ENCODE results near the gene SKAP1.
"Not testable (repeated sequence)": the region's sequence is repeated elsewhere in the genome, so short reads cannot be mapped to it uniquely, and the experiment has no call there.

The SKAP1 gene

GRCh38 chr17:48368352-48368908 is 61.6 kb downstream of the SKAP1 start:
- H3K9me3 ChIP-seq (ENCODE audit: insufficient read depth, low read length) = no peaks in the 10 kb centered on the region
- H3K27me3 ChIP-seq (ENCODE audit: low read depth, low read length) = no peaks in the 10 kb centered on the region
- no peak overlapping the region for H3K4me2 ChIP-seq (ENCODE audit: low read length)
- no peaks in the 10 kb centered on the region for H3K36me3 ChIP-seq (replicated peaks; ENCODE audit: low read depth, low read length)
- H3K79me2 ChIP-seq (ENCODE audit: low read length) = no peaks in the 10 kb centered on the region
- H2AFZ ChIP-seq (ENCODE audit: low read depth, low read length) = no peak overlapping the region
- no peak overlapping the region for H3K9ac ChIP-seq (ENCODE audit: low read length)
- peaks cover 12% of the 10 kb centered on the region for H3K4me1 ChIP-seq (ENCODE audit: low read length)
- H3K27ac ChIP-seq (ENCODE audit: low read length) = no peak overlapping the region
- TF ChIP-seq CTCF (IDR thresholded peaks at IDR 0.05; ENCODE audit: low read depth, low read length) (no peak), EZH2phosphoT487 (IDR thresholded peaks at IDR 0.05; ENCODE audit: low read depth) (no peak)
- no peak overlapping the region for H3K4me3 ChIP-seq (ENCODE audit: low read length)
- no peaks in the 10 kb centered on the region for H4K20me1 ChIP-seq (ENCODE audit: insufficient read depth, low read length)

GRCh38 chr17:48363161-48363560 is 66.9 kb downstream of the SKAP1 start:
- no peaks in the 10 kb centered on the region for H3K79me2 ChIP-seq (ENCODE audit: low read length)
- peaks cover 17% of the 10 kb centered on the region for H3K4me1 ChIP-seq (ENCODE audit: low read length)
- H3K36me3 ChIP-seq (replicated peaks; ENCODE audit: low read depth, low read length) = no peaks in the 10 kb centered on the region

GRCh38 chr17:48360861-48361633 is 69.0 kb downstream of the SKAP1 start:
- not testable (repeated sequence) for H3K27ac ChIP-seq (ENCODE audit: low read length); H3K27me3 ChIP-seq (ENCODE audit: low read depth, low read length)

More at GRCh38 chr17:48363161-48363560, 66.9 kb downstream of the SKAP1 start:
- H3K4me2 ChIP-seq (ENCODE audit: low read length) = no peak overlapping the region
- no peak overlapping the region for H3K9ac ChIP-seq (ENCODE audit: low read length)
- TF ChIP-seq CTCF (IDR thresholded peaks at IDR 0.05; ENCODE audit: low read depth, low read length) (no peak), EZH2phosphoT487 (IDR thresholded peaks at IDR 0.05; ENCODE audit: low read depth) (no peak)
- no peaks in the 10 kb centered on the region for H4K20me1 ChIP-seq (ENCODE audit: insufficient read depth, low read length)
- no peaks in the 10 kb centered on the region for H3K9me3 ChIP-seq (ENCODE audit: insufficient read depth, low read length)
- H3K4me3 ChIP-seq (ENCODE audit: low read length) = no peak overlapping the region
- H2AFZ ChIP-seq (ENCODE audit: low read depth, low read length) = no peak overlapping the region
- no peaks in the 10 kb centered on the region for H3K27me3 ChIP-seq (ENCODE audit: low read depth, low read length)
- H3K27ac ChIP-seq (ENCODE audit: low read length) = no peak overlapping the region

GRCh38 chr17:48357779-48358602 is 72.0 kb downstream of the SKAP1 start:
- Histone ChIP-seq H3K9ac (ENCODE audit: low read length) (peak overlapping the region; percentile 16; the same call in 1 of the 2 replicates), H3K27me3 (ENCODE audit: low read depth, low read length) (no peaks in the 10 kb centered on the region), H3K27ac (ENCODE audit: low read length) (peak overlapping the region; percentile 77), H3K4me2 (ENCODE audit: low read length) (peak overlapping the region; percentile 29), H3K79me2 (ENCODE audit: low read length) (no peaks in the 10 kb centered on the region), H3K9me3 (ENCODE audit: insufficient read depth, low read length) (no peaks in the 10 kb centered on the region), H2AFZ (ENCODE audit: low read depth, low read length) (no peak overlapping the region), H3K4me3 (ENCODE audit: low read length) (0 out of 2 replicates have a peak overlapping the region, but pooled peaks have one; percentile 0), H3K4me1 (ENCODE audit: low read length) (peaks cover 38% of the 10 kb centered on the region), H4K20me1 (ENCODE audit: insufficient read depth, low read length) (no peaks in the 10 kb centered on the region), H3K36me3 (replicated peaks; ENCODE audit: low read depth, low read length) (no peaks in the 10 kb centered on the region)
- TF ChIP-seq EZH2phosphoT487 (IDR thresholded peaks at IDR 0.05; ENCODE audit: low read depth) (no peak), CTCF (IDR thresholded peaks at IDR 0.05; ENCODE audit: low read depth, low read length) (no peak)

More at GRCh38 chr17:48360861-48361633, 69.0 kb downstream of the SKAP1 start:
- H3K9me3 ChIP-seq (ENCODE audit: insufficient read depth, low read length); H3K9ac ChIP-seq (ENCODE audit: low read length); H2AFZ ChIP-seq (ENCODE audit: low read depth, low read length); H4K20me1 ChIP-seq (ENCODE audit: insufficient read depth, low read length); H3K4me3 ChIP-seq (ENCODE audit: low read length); H3K36me3 ChIP-seq (replicated peaks; ENCODE audit: low read depth, low read length); H3K4me2 ChIP-seq (ENCODE audit: low read length); H3K79me2 ChIP-seq (ENCODE audit: low read length): not testable (repeated sequence)
- peaks cover 36% of the 10 kb centered on the region for H3K4me1 ChIP-seq (ENCODE audit: low read length)
